AML-193 (cell line): ENCODE data around the gene METTL26.
A peak's percentile ranks its signal among the peaks of the same experiment; 100 is the strongest.

Experiments
- DNase-seq, 2 experiments: peaks; one replicate each; lab custom pipeline; 2025; lab: John Stamatoyannopoulos, UW

Gene METTL26

GRCh38 chr16:638034-638543 is 2.0 kb upstream of the METTL26 start:
- DNase-seq, result no peak

DNA sequence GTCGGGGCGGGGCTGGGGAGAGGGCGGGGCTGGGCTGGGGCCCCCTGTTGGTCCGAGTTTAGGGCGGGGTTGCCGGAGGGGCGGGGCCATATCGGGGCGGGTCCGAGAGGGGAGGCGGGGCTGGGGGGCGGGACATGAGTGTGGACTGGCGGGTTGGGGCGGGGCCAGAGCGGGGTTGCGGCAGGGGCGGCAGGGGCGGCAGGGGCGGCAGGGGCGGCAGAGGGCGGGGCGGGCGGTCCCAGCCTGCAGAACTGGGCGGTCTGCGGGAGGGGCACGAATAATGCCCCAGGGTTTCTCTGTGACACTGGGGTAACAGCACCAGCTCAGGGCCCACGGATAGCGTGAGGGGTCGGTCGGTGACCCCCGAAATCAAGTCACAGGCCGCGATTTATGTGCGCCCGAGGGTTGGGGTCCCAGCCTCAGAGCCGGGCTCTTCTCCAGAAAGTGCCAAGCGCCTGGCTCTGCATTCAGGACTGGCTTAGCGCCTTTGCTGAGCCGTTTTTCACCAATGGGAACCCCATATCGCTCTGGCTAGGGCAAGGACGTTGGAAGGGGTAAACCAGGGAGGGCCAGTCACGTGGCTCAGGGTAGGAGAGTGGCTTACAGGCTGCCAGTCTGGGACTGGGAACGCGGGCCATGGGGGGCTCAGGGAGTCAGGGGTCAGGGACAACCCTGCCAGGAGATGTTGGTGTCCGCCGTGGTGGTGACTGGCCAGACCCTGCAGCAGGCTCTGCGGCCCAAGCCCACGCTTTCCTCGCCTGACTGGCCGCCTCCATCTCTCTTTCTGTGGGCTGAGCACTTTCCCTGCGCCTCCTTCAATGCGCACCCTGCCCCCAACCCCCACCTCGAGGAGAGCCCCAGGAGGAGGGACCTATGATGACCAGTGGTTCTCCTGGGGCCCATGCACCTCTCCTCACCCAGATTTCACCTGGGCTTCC is 1.2 kb upstream of the METTL26 start:
- DNase-seq, result peak; percentile 12 to 67

DNA sequence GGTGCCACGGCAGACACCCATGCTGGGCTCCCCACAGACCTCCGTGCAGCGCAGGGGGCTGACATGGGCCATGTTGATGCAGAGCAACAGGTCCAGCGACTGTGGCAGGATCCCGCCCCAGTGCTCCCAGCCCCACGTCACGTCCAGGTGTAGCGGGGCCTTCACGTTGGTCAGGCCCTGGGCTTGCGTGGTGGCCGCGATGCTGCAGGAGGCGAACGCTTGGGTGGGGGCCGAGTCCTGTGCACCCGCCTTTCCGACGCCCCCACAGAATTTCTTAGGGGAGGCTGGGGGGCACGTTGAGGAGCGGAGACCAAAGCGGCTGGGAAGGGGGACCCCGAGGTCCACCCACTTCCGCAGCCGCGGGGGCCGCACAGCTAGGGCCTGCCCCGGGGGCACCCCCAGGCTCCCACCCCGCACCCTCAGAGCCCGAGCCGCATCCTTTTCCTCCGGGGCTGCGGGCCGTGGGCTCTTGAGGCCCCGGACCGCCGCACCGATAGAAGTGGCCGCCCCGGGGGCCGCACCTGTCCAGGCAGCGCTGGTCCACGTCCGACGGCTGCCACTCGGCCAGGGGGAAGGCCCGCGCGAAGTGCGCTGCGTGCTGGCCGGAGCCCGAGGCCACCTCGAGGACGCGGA is 416 bp downstream of the METTL26 start:
- no peak for DNase-seq

GRCh38 chr16:634996-635395 is 1.1 kb downstream of the METTL26 start:
- no peak for DNase-seq

- DNase-seq, result no peak
These were observed 1.9 kb downstream of the METTL26 start for GRCh38 chr16:634051-634670.

GRCh38 chr16:633336-634050 is 2.6 kb downstream of the METTL26 start:
- no peak for DNase-seq

DNA sequence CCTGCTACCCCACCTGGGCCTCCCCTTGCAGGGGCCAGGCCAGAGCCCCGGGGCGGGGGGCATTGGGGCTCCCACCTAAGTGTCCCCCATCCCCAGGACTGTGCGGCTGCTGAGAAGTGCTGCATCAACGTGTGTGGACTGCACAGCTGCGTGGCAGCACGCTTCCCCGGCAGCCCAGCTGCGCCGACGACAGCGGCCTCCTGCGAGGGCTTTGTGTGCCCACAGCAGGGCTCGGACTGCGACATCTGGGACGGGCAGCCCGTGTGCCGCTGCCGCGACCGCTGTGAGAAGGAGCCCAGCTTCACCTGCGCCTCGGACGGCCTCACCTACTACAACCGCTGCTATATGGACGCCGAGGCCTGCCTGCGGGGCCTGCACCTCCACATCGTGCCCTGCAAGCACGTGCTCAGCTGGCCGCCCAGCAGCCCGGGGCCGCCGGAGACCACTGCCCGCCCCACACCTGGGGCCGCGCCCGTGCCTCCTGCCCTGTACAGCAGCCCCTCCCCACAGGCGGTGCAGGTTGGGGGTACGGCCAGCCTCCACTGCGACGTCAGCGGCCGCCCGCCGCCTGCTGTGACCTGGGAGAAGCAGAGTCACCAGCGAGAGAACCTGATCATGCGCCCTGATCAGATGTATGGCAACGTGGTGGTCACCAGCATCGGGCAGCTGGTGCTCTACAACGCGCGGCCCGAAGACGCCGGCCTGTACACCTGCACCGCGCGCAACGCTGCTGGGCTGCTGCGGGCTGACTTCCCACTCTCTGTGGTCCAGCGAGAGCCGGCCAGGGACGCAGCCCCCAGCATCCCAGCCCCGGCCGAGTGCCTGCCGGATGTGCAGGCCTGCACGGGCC is 3.4 kb downstream of the METTL26 start:
- DNase-seq, result no peak

DNA sequence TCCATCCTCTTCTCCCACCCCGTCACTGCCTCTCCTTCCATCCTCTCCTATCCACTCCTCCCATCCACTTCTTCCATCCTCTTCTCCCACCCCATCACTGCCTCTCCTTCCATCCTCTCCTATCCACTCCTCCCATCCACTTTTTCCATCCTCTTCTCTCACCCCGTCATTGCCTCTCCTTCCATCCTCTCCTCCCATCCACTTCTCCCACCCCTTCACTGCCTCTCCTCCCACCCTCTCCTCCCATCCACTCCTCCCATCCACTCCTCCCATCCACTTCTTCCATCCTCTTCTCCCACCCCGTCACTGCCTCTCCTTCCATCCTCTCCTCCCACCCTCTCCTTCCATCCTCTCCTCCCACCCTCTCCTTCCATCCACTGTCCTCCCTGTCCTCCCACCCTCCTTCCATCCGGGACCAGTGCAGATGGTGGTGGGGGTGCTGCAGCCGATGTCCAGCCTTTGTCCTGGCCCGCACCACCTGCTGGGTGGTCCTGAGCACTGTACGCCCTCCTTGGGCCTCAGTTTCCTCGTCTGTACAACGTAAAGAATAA is 4.2 kb downstream of the METTL26 start:
- DNase-seq, result no peak

DNA sequence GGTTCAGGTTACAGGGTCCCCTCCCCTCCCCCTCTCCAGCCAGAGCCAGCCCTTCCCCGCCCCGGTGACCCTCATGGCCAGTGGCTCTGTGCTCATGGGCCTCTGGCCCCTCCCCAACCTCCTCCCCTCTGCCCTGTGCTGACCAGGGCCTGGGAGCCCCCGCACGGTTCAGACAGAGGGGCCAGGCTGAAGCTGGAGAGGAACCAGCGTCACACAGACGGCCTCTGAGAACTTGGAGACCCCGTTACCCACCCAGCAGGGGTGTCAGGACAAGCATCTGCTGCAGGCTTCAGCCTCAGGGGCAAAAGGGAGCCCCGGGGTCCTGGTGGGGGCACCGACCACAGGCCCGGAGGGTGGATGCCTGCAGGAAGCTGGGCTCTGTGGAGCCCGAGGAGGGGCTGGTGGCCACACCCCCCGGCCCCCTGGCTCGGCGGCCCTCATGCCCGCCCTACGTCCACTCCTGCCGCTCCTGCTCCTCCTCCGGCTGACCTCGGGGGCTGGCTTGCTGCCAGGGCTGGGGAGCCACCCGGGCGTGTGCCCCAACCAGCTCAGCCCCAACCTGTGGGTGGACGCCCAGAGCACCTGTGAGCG is 5.2 kb downstream of the METTL26 start, which contains the start of gene WFIKKN1:
Gene WFIKKN1 (plus strand): TSS at position 171 of the 591 bp plus-strand sequence. CDS start 269 bp downstream, at position 440.
- DNase-seq, result no peak

DNA sequence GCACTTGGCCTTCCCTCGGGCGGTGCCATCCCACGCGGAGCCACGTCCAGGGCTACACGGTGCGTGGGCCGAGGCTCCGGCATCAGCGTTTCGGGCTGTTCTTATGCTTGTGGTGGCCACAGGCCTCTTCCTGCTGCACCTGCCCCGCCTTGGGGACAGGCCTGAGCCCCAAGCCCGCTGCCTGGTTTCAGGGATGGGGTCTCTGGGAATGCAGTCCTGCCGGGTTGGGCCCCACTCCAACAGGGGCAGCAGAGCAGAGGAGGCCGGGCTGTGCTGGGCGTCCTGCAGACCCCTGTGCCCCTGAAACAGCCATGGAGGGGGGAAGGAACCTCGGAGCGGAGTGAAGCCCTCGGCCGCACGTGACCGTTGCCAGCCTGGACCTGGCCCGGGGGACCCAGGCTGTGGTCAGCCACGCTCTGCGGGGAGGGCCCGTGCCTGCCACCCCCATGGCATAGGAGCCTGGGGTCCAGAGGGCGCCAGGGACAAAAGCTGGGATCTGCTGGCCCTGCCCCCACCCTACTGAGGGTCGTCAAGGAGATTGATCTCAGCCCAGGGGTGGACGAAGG is 5.8 kb downstream of the METTL26 start:
- DNase-seq, result no peak

DNA sequence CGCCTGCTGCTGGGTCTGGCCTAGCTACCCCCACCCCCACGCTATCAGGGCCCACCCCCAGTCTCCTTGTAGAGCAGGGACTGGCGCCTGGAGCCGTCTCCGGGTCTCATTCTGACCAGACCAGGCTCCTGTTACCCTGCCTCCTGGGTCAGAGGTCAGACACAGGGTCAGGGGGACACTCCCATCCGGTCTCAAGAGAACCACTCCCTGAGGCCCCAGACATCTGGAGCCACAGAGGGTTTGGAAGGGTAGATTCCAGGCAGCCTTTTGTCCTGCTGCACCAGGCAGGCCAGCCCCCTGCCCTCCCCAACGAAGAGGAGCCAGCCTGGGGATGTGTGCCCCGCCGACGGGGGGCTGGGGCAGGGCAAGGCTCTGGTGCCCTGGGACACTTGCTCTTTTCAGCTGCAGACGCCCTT is 6.3 kb downstream of the METTL26 start:
- no peak for DNase-seq

- no peak for DNase-seq
These were observed 6.8 kb downstream of the METTL26 start for GRCh38 chr16:629185-629832.

- no peak for DNase-seq
These were observed 7.6 kb downstream of the METTL26 start for GRCh38 chr16:628321-629061.

- DNase-seq, result no peak
These were observed 8.5 kb downstream of the METTL26 start for GRCh38 chr16:627454-628239.

- no peak for DNase-seq
These were observed 9.2 kb downstream of the METTL26 start for GRCh38 chr16:626787-627453.

DNA sequence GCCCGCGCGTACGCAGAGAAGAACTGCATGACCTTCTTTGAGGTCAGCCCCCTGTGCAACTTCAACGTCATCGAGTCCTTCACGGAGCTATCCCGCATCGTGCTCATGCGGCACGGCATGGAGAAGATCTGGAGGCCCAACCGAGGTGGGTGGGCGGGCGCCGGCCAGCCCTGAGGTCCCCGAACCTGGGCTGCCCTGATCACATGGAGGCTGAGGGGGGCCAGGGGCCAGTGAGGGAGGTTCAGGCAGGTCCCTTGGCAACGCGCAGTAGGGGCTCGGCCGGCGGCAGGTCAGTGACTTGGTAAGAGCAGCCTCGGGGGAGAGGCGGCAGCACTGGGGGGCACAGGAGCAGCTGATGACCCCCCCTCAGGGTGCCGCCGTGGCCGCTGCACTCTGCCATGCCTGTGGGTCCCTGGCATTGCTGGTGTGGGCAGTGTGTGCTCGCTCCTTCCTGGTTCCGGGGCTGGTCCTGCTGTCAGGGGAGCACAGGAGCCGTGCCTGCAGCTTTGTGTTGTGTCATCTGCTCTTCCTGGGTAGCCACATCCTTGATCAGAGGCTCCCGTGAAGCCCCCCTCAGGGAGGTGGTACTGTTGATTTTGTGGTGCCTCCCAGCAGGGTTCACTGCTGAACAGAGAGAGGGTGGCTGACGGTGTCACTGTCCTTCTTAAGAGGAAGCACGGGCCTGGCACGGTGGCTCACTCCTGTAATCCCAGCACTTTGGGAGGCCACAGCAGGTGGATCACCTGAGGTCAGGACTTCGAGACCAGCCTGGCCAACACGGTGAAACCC is 9.9 kb downstream of the METTL26 start:
- DNase-seq, result no peak
